HEK293 (cell line): ENCODE measurements around the gene GNPDA2.

Experiments used
- CTCF ChIA-PET: fragments of 350-600 bp; formaldehyde crosslinking; extraction: SDS; loops from one replicate; lab custom pipeline; 2021; ENCODE audit warnings: antibody characterized with exemption; lab: Yijun Ruan, JAX
- POLR2A ChIA-PET: fragments of 300-600 bp; formaldehyde crosslinking; extraction: SDS; loops from one replicate; lab custom pipeline; 2020; ENCODE audit warnings: antibody characterized with exemption, inconsistent platforms; lab: Yijun Ruan, JAX
- H3K27ac ChIP-seq: fragments of 200-500 bp; sonication (Bioruptor generic); 2 replicates; pipeline ENCODE4 v1.5.1; 2014; ENCODE audit warnings: low read depth, low read length, control low read depth, inconsistent platforms; ENCODE audit errors: extremely low read depth
- H3K36me3 ChIP-seq, 2 experiments: fragments of 200-500 bp in 1 of 2; sonication (Bioruptor generic) in 1 of 2; 1 replicate in 1 of 2; 2 replicates in 1 of 2; pipeline ENCODE4 v1.5.1; 2014 to 2017; ENCODE audit warnings: inconsistent platforms in 2 of 2, low read length in 2 of 2; ENCODE audit not compliant: control insufficient read depth in 2 of 2, insufficient read depth in 1 of 2
- H3K4me1 ChIP-seq: fragments of 200-500 bp; sonication (Bioruptor generic); 2 replicates; pipeline ENCODE4 v1.5.1; 2014; ENCODE audit warnings: mild to moderate bottlenecking, low read length, inconsistent platforms; ENCODE audit not compliant: control insufficient read depth, insufficient read depth
- H3K4me3 ChIP-seq: 2 replicates; pipeline ENCODE4 v1.5.1; 2011; ENCODE audit warnings: low read depth, mild to moderate bottlenecking, control low read depth, low read length, moderate library complexity
- H3K9me3 ChIP-seq: fragments of 200-500 bp; sonication (Bioruptor generic); 2 replicates; pipeline ENCODE4 v1.5.1; 2014; ENCODE audit warnings: low read depth, low read length, inconsistent platforms; ENCODE audit not compliant: control insufficient read depth, insufficient read depth
- BCL11B ChIP-seq: fragments of 450-650 bp; formaldehyde crosslinking; IDR thresholded peaks from 2 replicates; pipeline ENCODE4 v1.5.1; 2016; ENCODE audit warnings: low read depth, missing biosample characterization, missing genetic modification characterization
- GLIS2 ChIP-seq: fragments of 450-650 bp; formaldehyde crosslinking; IDR thresholded peaks from 2 replicates; pipeline ENCODE4 v1.5.1; 2016; ENCODE audit warnings: missing biosample characterization, missing genetic modification characterization
- KLF1 ChIP-seq: fragments of 450-650 bp; formaldehyde crosslinking; IDR thresholded peaks from 2 replicates; pipeline ENCODE4 v1.5.1; 2016; ENCODE audit warnings: missing biosample characterization, missing genetic modification characterization
- KLF17 ChIP-seq: fragments of 450-650 bp; formaldehyde crosslinking; IDR thresholded peaks from 2 replicates; pipeline ENCODE4 v1.5.1; 2016; ENCODE audit warnings: missing biosample characterization, missing genetic modification characterization
- KLF9 ChIP-seq: fragments of 450-650 bp; formaldehyde crosslinking; IDR thresholded peaks from 2 replicates; pipeline ENCODE4 v1.5.1; 2016; ENCODE audit warnings: missing biosample characterization, missing genetic modification characterization, low read depth
- OSR2 ChIP-seq: fragments of 450-650 bp; formaldehyde crosslinking; IDR thresholded peaks from 2 replicates; pipeline ENCODE4 v1.5.1; 2016; ENCODE audit warnings: missing biosample characterization, missing genetic modification characterization
- ZBTB44 ChIP-seq: fragments of 450-650 bp; IDR thresholded peaks from 2 replicates; pipeline ENCODE4 v1.5.1; 2018; ENCODE audit warnings: missing biosample characterization, mild to moderate bottlenecking, missing genetic modification characterization
- ZBTB8A ChIP-seq: fragments of 450-650 bp; formaldehyde crosslinking; IDR thresholded peaks from 2 replicates; pipeline ENCODE4 v1.5.1; 2016; ENCODE audit warnings: missing biosample characterization, missing genetic modification characterization
- ZNF146 ChIP-seq: fragments of 450-650 bp; formaldehyde crosslinking; IDR thresholded peaks from 2 replicates; pipeline ENCODE4 v1.5.1; 2016; ENCODE audit warnings: missing biosample characterization, missing genetic modification characterization
- ZNF280D ChIP-seq: fragments of 450-650 bp; formaldehyde crosslinking; IDR thresholded peaks from 2 replicates; pipeline ENCODE4 v1.5.1; 2016; ENCODE audit warnings: missing biosample characterization, missing genetic modification characterization
- ZNF426 ChIP-seq: fragments of 450-650 bp; formaldehyde crosslinking; IDR thresholded peaks from 2 replicates; pipeline ENCODE4 v1.5.1; 2017; ENCODE audit warnings: missing biosample characterization, missing genetic modification characterization, mild to moderate bottlenecking, inconsistent platforms, moderate library complexity
- ZNF549 ChIP-seq: fragments of 450-650 bp; IDR thresholded peaks from 2 replicates; pipeline ENCODE4 v1.5.1; 2018; ENCODE audit warnings: missing biosample characterization, missing genetic modification characterization, mild to moderate bottlenecking, inconsistent platforms, moderate library complexity
- ZNF560 ChIP-seq: fragments of 450-650 bp; formaldehyde crosslinking; IDR thresholded peaks from 2 replicates; pipeline ENCODE4 v1.5.1; 2017; ENCODE audit warnings: missing biosample characterization, missing genetic modification characterization, borderline replicate concordance
- ZNF600 ChIP-seq: fragments of 450-650 bp; formaldehyde crosslinking; IDR thresholded peaks from 2 replicates; pipeline ENCODE4 v1.5.1; 2016; ENCODE audit warnings: missing biosample characterization, missing genetic modification characterization
- ZNF837 ChIP-seq: fragments of 450-650 bp; formaldehyde crosslinking; IDR thresholded peaks from 2 replicates; pipeline ENCODE4 v1.5.1; 2016; ENCODE audit warnings: missing biosample characterization, missing genetic modification characterization

The GNPDA2 gene

DNA sequence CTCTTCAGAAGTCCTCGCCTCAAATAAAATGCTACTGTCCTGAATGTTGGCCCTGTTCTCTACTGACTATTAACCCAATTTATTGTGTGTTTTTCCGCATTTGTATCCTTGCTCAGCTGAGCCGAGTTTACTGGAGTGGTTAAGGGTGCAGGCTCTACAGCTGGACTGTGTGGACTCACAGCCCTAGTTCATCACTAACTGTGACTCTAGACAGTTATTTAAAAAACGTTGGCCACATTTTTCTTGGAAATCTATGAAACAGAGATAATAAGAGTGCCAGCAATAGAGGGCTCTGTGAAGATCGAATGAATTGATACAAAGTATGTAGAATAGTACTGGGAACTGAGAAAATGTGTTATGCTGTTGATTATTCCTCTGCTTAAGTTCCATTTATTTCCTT, 51.0 kb downstream of the GNPDA2 start:
- no peaks in the 10 kb centered on the region for H3K4me1 ChIP-seq

GRCh38 chr4:44674471-44674870, 51.9 kb downstream of the GNPDA2 start:
- Histone ChIP-seq H3K36me3 (no peaks in the 10 kb centered on the region), H3K27ac (no peak overlapping the region)
- TF ChIP-seq ZBTB44 (tag by site-specific recombination) (no peak), ZNF560 (tag by site-specific recombination) (no peak), ZNF426 (tag by site-specific recombination) (no peak), ZBTB8A (tag by site-specific recombination) (no peak), BCL11B (tag by site-specific recombination) (no peak), ZNF146 (tag by site-specific recombination) (no peak), ZNF600 (tag by site-specific recombination) (no peak), ZNF549 (tag by site-specific recombination) (no peak), KLF9 (no peak), KLF17 (tag by site-specific recombination) (no peak), KLF1 (tag by site-specific recombination) (no peak)
- TF ChIP-seq, all 188 proteins: peak for 0
- no peaks in the 10 kb centered on the region for H3K9me3 ChIP-seq
- H3K4me3 ChIP-seq: no peak overlapping the region
- ChIA-PET CTCF (no interaction called here), POLR2A (no interaction called here)
- H3K4me1 ChIP-seq: no peaks in the 10 kb centered on the region

More for the DNA sequence above, 51.0 kb downstream of the GNPDA2 start:
- ChIA-PET POLR2A (no interaction called here), CTCF (no interaction called here)
- H3K4me3 ChIP-seq: no peak overlapping the region
- H3K9me3 ChIP-seq: no peaks in the 10 kb centered on the region
- no peaks in the 10 kb centered on the region for H3K36me3 ChIP-seq
- H3K27ac ChIP-seq: no peak overlapping the region
- TF ChIP-seq ZNF280D (tag by site-specific recombination): no peak
- no peak for TF ChIP-seq ZNF837
- TF ChIP-seq GLIS2 (tag by site-specific recombination): no peak
- no peak for TF ChIP-seq ZNF146 (tag by site-specific recombination)
- TF ChIP-seq KLF1 (tag by site-specific recombination): no peak

DNA sequence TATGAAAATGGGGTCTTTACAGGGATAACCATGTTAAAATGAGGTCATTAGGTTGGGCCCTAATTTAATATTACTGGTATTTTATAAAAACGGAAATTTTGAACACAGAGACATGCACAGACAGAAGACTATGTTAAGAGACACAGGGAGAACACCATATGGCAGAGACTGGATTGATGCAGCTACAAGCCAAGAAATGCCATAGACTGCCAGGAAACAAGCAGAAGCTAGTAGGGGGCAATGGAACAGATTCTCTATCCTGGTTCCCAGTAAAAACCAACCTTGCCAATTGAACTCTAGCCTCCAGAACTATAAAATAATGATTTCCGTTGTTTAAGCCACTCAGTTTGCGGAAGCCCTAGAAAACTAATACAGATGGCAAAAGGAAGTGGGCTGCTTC, 54.7 kb downstream of the GNPDA2 start:
- no peaks in the 10 kb centered on the region for H3K4me1 ChIP-seq
- H3K36me3 ChIP-seq: no peaks in the 10 kb centered on the region
- no peak overlapping the region for H3K4me3 ChIP-seq
- ChIA-PET POLR2A (no interaction called here), CTCF (no interaction called here)
- H3K9me3 ChIP-seq: no peaks in the 10 kb centered on the region
- TF ChIP-seq OSR2 (no peak), ZNF146 (tag by site-specific recombination) (no peak)
- no peak overlapping the region for H3K27ac ChIP-seq
